HG03175 (cell line): Measurements from ENCODE around the gene APLP2.
"Not testable (repeated sequence)": the region's sequence is repeated elsewhere in the genome, so short reads cannot be mapped to it uniquely, and the experiment has no call there.

Experiments used
- ATAC-seq: cut with Tn5 transposase; IDR thresholded peaks from one replicate; pipeline ENCODE4 v1.9.1; 2021; ENCODE audit warnings: mild to moderate bottlenecking, moderate library complexity; ENCODE audit not compliant: unreplicated experiment

Gene APLP2

GRCh38 chr11:130165601-130166456 is 96.1 kb downstream of the APLP2 start:
- no peak for ATAC-seq

GRCh38 chr11:130166457-130166784 is 96.7 kb downstream of the APLP2 start:
- peak; percentile 77 for ATAC-seq

GRCh38 chr11:130167146-130167545 is 97.5 kb downstream of the APLP2 start:
- no peak for ATAC-seq

DNA sequence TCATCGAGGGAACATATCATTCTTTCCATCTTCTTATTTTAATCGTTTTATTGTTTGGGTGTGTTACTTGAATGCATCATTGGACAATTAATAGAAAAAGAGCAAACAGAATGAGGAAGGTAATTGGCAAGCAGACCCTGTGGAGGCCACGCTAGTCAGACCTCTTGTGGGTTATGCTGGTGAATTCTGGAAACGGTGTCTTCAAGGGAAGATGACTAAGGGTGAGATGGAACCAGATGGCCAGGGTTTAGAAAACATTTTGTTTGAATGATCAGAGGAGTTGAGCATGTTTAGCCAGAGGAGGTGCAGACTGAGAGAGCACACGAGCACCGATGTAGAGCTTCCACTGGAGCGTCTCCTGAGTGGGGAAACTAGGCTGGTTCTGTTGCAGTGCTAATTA is 98.4 kb downstream of the APLP2 start:
- no peak for ATAC-seq

- ATAC-seq, result no peak
Measured at GRCh38 chr11:130170345-130170744, 100.7 kb downstream of the APLP2 start.

DNA sequence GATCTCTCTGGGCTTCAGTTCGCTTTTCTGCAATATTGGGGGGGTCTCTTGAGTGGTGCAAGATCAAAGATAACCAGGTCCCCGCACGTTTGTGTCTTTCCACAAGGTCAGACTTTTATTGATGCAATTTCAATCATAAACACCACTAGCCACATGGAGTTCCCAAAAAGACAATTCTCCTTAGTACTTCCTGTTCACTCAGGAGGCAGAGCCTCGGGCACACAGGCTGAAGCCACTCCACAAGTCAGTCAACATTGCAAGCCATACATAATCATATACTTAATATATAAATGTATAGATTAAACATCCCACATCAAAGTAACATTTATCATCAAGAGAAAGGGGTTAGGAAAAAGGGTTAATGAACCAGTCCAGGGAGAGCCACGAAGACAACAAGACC is 101.8 kb downstream of the APLP2 start:
- ATAC-seq, result no peak

DNA sequence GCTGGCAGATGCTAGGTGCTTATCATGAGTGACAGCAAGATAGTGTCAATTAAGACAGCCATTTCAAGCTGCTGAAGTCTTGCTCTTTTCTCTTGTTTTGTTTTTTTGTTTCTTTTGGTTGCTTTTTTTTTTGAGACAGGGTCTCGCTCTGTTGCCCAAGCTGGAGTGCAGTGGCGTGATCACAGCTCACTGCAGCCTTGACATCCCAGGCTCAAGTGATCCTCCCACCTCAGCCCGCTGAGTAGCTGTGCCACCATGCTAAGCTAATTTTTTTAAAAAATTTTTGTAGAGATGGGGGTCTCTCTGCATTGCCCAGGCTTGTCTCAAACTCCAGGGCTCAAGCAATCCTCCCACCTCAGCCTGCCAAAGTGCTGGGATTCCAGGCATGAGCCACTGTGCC is 102.3 kb downstream of the APLP2 start:
- ATAC-seq, result not testable (repeated sequence)

- ATAC-seq, result no peak
Measured at GRCh38 chr11:130174642-130175041, 104.9 kb downstream of the APLP2 start.

DNA sequence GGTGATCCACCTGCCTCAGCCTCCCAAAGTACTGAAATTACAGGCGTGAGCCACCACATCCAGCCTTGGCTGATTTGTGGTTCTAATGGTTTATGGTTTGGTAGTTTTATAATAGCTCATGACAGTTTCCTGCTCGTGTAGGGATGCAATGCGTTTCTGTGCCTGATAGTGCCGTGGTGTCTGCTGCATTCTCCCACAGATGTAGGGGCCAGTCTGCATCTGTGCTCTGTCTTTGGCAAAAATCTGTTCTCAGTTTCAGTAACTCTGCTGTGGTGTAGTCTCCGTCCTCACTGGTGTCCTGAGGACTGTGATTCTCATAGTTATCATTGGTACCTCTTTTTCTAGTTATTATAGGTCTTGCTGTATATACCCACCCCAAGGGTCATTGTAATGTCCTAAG is 106.2 kb downstream of the APLP2 start:
- ATAC-seq, result no peak

GRCh38 chr11:130177782-130178181 is 108.1 kb downstream of the APLP2 start:
- no peak for ATAC-seq

DNA sequence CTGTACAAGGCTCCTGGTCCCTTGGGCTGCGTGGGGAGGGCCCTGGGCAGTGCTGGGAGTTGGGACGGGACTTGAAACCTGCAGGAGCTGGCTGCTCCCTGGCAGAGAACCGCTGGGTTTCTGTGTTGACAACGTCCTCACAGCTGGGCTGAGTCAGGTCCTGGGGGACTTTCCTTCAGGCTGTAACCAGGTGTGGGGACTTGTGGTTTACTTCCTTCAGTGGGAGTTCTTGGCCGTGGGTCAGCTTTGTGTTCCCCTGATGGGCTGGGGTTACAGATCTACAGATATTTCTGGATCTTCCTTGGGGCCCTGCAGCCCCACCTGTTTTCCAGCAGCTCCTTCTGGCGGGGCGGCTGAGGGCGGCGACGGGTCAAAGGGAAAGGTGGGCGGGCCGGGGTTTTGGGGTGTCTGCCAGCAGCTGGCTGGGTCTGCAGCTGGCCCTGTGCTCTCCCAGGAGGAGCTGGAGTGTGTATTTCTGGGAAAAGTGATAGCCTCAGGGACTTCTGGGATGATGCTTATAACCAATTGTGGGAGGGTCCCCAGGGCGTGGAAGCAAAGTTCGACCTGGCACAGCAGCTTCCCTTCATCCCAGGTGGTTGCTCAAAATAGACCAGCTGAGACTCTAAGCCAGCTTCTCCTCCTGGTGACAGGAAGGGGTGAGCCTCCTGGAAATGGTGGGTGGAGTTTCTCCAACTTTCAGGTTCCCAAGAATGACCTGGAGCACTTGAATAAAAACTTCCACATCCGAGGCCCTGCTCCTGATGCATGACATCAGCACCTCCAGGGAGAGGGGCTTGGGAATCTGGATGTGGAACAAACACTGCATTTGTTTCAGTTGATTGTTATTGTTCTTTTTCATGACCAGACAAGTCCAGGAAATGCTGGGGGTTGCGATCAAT is 109.0 kb downstream of the APLP2 start:
- no peak for ATAC-seq

GRCh38 chr11:130179396-130180306 is 110.0 kb downstream of the APLP2 start:
- ATAC-seq, result no peak

GRCh38 chr11:130180491-130180890 is 110.8 kb downstream of the APLP2 start:
- ATAC-seq, result no peak

DNA sequence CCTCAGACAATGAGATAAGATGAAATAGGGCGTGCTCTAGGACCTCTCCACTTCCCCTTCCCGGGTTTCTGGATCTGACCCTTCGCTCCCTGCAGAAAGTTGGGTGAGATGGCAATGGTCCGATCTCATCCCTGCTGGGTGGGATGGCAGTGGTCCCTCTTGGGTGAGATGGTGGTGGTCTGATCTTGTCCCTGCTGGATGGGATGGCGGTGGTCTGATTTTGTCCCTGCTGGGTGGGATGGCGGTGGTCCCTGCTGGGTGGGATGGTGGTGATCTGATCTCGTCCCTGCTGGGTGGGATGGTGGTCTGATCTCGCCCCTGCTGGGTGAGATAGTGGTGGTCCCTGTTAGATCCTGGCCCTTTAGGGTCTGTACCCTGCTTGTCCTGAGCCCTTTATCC is 111.2 kb downstream of the APLP2 start:
- no peak for ATAC-seq

DNA sequence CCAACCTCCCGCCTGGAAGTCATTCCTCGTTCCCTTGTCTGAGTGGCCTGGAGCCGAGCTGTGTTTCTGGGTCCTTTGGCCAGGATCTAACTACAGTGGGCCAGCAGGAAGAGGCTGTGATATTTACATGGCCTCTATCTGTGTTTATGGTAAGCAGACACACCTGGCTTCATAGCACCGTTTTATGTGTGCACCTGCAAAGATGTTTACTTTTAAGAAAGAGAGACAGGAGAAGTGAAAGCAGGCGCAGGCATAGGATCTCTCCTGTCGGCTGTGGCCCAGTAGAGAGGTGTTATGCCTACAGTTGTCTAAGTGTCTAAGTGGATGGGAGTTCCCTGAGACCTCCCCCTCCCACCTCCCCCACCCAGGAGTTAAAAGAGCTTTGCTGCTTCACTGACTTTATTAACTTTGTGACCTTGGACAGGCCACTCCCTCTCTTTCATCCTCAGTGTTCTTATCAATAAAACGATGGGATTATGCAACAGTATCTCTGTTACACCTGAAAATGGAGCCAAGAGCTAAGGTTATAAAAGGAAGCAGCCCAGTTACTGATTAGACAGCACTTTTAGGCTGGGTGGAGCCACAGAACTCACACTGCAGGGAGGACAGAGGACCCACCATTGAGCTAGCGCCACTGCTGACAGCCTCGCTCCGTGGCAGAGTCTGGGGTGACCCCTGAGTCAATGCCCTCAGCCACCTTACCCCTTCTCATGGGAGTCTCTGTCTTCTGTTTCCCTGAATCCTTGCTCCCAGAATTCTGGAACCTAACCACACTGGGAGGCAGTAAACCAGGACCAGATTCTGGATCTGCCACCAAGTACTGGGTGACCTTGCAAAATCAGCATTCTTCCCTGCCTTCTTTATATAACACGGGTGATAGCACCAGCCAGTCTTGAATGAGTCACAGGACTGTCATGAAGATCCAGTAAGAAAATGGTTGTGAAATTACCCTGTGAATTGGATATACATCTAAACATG is 111.9 kb downstream of the APLP2 start:
- peak; percentile 67 for ATAC-seq

DNA sequence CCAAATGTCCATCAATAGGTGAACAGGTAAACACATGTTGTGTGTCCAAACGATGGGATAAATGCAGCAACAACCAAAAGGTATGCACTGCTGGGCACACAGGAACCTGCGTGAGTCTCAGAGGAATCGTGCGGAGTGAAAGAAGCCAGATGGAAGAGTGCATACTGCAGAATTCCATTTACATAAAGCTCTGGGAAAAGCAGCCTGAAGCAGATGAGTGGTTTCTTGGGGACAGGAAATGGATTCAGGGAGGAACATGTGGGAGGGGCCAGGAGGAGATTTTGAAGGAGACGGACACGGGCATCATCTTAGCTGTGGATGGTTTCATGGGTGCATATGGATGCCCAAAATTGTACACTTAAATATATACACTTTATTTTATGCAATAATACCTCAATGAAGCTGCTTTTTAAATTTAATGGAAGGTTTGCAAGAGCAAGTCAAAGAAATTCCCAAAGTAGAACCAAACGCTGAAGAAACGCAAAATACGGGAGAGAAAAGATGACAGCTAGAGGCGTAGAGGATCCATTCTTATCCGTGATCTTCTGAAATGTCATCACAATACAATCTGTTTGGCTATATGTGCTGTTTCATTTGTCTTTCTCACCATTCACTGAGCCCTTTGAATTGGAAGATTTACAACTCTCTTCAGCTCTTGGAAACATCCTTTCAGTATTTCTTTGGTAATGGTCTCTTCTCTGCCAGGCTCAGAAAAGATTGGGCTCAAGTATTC is 114.3 kb downstream of the APLP2 start:
- ATAC-seq, result no peak

- ATAC-seq, result no peak
Measured at GRCh38 chr11:130187096-130187495, 117.4 kb downstream of the APLP2 start.

- no peak for ATAC-seq
Measured at GRCh38 chr11:130188047-130188446, 118.4 kb downstream of the APLP2 start.
